ENCODE measurements around the gene SLC25A15.

Gene SLC25A15

DNA sequence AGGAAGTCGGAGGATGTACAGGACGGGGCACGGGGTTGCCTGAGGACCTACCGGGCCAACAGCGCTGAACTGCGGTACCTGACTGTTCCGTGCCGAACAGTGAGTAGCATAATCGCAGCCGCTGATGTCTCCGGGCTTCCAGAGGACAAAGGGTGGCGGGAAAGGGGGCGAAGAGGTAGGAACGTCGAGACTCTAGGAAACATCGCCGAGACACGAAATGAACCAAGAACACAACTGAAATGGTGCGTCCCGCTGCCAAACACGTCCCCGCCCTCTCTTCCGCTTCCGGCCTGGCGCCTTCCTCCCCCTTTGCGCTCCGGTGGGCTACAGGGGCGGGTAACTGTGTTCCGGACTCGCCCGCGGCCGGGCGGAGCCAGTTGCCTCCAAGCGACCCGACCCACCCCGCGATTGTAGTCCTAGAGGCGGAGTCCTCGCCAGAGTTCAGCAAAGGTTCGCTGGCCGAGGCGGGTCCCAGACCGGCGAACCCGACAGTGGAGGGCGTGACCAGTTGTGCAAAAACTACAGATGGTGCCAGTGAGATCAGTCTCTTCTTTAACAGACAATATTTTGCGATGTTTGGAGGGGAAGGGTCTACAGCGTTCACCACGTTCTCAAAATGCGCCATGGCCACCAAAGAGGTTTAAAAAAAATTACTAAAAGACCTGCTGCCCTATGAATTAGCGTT, 18.3 kb upstream of the SLC25A15 start, which contains the start of gene MRPS31:
TSS of gene MRPS31 (minus strand) at position 257 of the 685 bp plus-strand sequence. CDS start at position 203, 54 bp downstream.
- peak within 1 kb of the TSS; percentile 79 for H3K27ac ChIP-seq
- H3K27me3 ChIP-seq: no peaks in the 10 kb centered on the region
- no peaks in the 10 kb centered on the region for H3K9me3 ChIP-seq
- peak; percentile 20 for TF ChIP-seq CTCF (IDR thresholded peaks at IDR 0.05)
- H3K4me1 ChIP-seq (ENCODE audit: control insufficient read depth in 1 of 2, insufficient read depth in 1 of 2, low read depth in 1 of 2, low read length in 1 of 2): peaks cover 7 to 15% of the 10 kb centered on the region in 2 experiments
- peak within 1 kb of the TSS; percentile 84 to 91 for H3K4me3 ChIP-seq (ENCODE audit: low read depth in 1 of 2, low read length in 1 of 2)
- H3K36me3 ChIP-seq: peaks cover 4% of the 10 kb centered on the region

GRCh38 chr13:40772765-40773473, 16.5 kb upstream of the SLC25A15 start:
- H3K27ac ChIP-seq: no peak overlapping the region
- no peaks in the 10 kb centered on the region for H3K36me3 ChIP-seq
- no peak for TF ChIP-seq CTCF (IDR thresholded peaks at IDR 0.05)
- H3K9me3 ChIP-seq: no peaks in the 10 kb centered on the region
- peaks cover 24 to 33% of the 10 kb centered on the region in 2 experiments for H3K4me1 ChIP-seq (ENCODE audit: control insufficient read depth in 1 of 2, insufficient read depth in 1 of 2, low read depth in 1 of 2, low read length in 1 of 2)
- no peak overlapping the region for H3K4me3 ChIP-seq (ENCODE audit: low read depth in 1 of 2, low read length in 1 of 2)
- H3K27me3 ChIP-seq: no peaks in the 10 kb centered on the region

GRCh38 chr13:40774672-40775071, 14.7 kb upstream of the SLC25A15 start:
- Histone ChIP-seq H3K9me3 (no peaks in the 10 kb centered on the region), H3K27me3 (no peaks in the 10 kb centered on the region), H3K36me3 (no peaks in the 10 kb centered on the region), H3K4me1 (ENCODE audit: control insufficient read depth in 1 of 2, insufficient read depth in 1 of 2, low read depth in 1 of 2, low read length in 1 of 2) (peaks cover 24 to 34% of the 10 kb centered on the region in 2 experiments), H3K4me3 (ENCODE audit: low read depth in 1 of 2, low read length in 1 of 2) (no peak overlapping the region), H3K27ac (no peak overlapping the region)
- TF ChIP-seq CTCF (IDR thresholded peaks at IDR 0.05): no peak

- no peak for TF ChIP-seq CTCF (IDR thresholded peaks at IDR 0.05)
- Histone ChIP-seq H3K27ac (peak overlapping the region; percentile 76), H3K9me3 (no peaks in the 10 kb centered on the region), H3K4me1 (ENCODE audit: control insufficient read depth in 1 of 2, insufficient read depth in 1 of 2, low read depth in 1 of 2, low read length in 1 of 2) (peaks cover 17 to 23% of the 10 kb centered on the region in 2 experiments), H3K4me3 (ENCODE audit: low read depth in 1 of 2, low read length in 1 of 2) (peak overlapping the region; percentile 36 to 48), H3K36me3 (no peaks in the 10 kb centered on the region), H3K27me3 (no peaks in the 10 kb centered on the region)
These were observed 13.2 kb upstream of the SLC25A15 start for GRCh38 chr13:40776232-40776631.

DNA sequence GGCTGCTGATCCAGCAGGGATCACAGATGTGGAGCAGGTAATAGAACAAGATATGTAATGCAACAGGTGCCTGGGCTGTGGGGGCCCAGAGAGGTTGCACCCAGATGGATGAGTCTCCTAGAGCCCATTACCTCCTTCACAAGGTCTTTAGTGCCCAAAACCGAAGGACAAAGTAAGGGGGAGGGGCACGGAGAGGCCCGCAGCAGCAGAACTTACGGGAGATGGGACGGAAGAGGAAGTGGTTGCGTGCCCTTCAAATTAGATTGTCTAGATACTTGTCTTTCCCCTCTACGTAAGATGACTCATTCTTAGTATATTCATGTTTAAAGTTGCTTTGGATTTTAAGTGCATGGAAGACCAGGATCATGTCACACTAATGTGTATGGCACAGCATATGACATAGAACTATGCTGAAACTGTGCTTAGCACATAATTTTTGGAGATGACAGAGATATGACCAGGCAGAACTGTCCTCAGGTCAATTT, 12.7 kb upstream of the SLC25A15 start:
- H3K9me3 ChIP-seq: no peaks in the 10 kb centered on the region
- H3K27ac ChIP-seq: peak overlapping the region; percentile 76
- peak overlapping the region; percentile 36 to 48 for H3K4me3 ChIP-seq (ENCODE audit: low read depth in 1 of 2, low read length in 1 of 2)
- peaks cover 17 to 23% of the 10 kb centered on the region in 2 experiments for H3K4me1 ChIP-seq (ENCODE audit: control insufficient read depth in 1 of 2, insufficient read depth in 1 of 2, low read depth in 1 of 2, low read length in 1 of 2)
- no peaks in the 10 kb centered on the region for H3K36me3 ChIP-seq
- TF ChIP-seq CTCF (IDR thresholded peaks at IDR 0.05): no peak
- no peaks in the 10 kb centered on the region for H3K27me3 ChIP-seq

Data from neutrophil (primary cell).